Activated CD8-positive, alpha-beta memory T cell treated with anti-CD3 and anti-CD28 coated beads, Interleukin-2, amount 10 ng/mL, durations not matched to agents 7 days and 5 days (primary cell): ENCODE results near the gene C6orf52. TPM values are rescaled to one million over a fixed set of nuclear protein-coding genes. Genes with fewer than 3 reads are reported as not detected.
"Not testable (repeated sequence)": the region's sequence is repeated elsewhere in the genome, so short reads cannot be mapped to it uniquely, and the experiment has no call there.

Experiments
- ATAC-seq: fragments of 150-1000 bp; cut with Tn5 transposase; one replicate; pipeline ENCODE4 v1.10.0; 2021; ENCODE audit warnings: moderate library complexity
- CTCF ChIA-PET: fragments of 350-600 bp; sonication (Branson Sonifier 250); formaldehyde crosslinking; loops from one replicate; lab custom pipeline; 2021; ENCODE audit warnings: antibody characterized with exemption; lab: Charles Lee
- DNase-seq: peaks from one replicate; pipeline ENCODE4 v3.0.0-alpha.2; 2020
- H3K27ac Mint-ChIP-seq: one replicate; pipeline ENCODE4 v1.8.0; 2021; ENCODE audit warnings: mild to moderate bottlenecking, mixed read lengths
- H3K27me3 Mint-ChIP-seq: one replicate; pipeline ENCODE4 v1.8.0; 2021; ENCODE audit warnings: mixed read lengths
- H3K36me3 Mint-ChIP-seq: one replicate; pipeline ENCODE4 v1.8.0; 2021; ENCODE audit warnings: mild to moderate bottlenecking, mixed read lengths
- H3K4me1 Mint-ChIP-seq: one replicate; pipeline ENCODE4 v1.8.0; 2021; ENCODE audit warnings: mixed read lengths
- H3K4me3 Mint-ChIP-seq: one replicate; pipeline ENCODE4 v1.8.0; 2021; ENCODE audit warnings: mild to moderate bottlenecking, moderate library complexity, mixed read lengths
- H3K9me3 Mint-ChIP-seq: one replicate; pipeline ENCODE4 v1.8.0; 2022; ENCODE audit warnings: low read depth, mixed read lengths
- total RNA-seq, 2 experiments: library from RNA; stranded (reverse); gene quantifications; one replicate each; pipeline ENCODE4 v1.2.3, GENCODE V29; 2021

Gene C6orf52
- 1 to 10 TPM; 2.5 to 2.7 TPM for total RNA-seq

- H3K4me3 Mint-ChIP-seq: peak within 1 kb of the TSS; percentile 93
- CTCF ChIA-PET: interaction anchor here (0.7 to 1.4 kb wide), 7 partner anchors 11 to 183 kb away, joined by 3 to 13 read pairs (median 5); no protein-coding TSS in a partner anchor
- ATAC-seq (peak; percentile 95), DNase-seq (peak; percentile 96)
- peaks cover 24% of the 10 kb centered on the region for H3K36me3 Mint-ChIP-seq
- H3K4me1 Mint-ChIP-seq: peaks cover 41% of the 10 kb centered on the region
- no peaks in the 10 kb centered on the region for H3K9me3 Mint-ChIP-seq
- H3K27me3 Mint-ChIP-seq: no peaks in the 10 kb centered on the region
- peak within 1 kb of the TSS; percentile 100 for H3K27ac Mint-ChIP-seq
These were observed at the start of gene C6orf52, which contains the start of gene PAK1IP1 for GRCh38 chr6:10694302-10695085. Gene C6orf52, minus strand, starts transcription at chr6:10694616. Its CDS starts 7,066 bp downstream, at chr6:10687550. Gene PAK1IP1, plus strand, starts transcription at chr6:10694972. Its CDS starts 14 bp downstream, at chr6:10694986.

- DNase-seq: no peak
- CTCF ChIA-PET: no interaction called here
These were observed 49.1 kb upstream of the C6orf52 start for GRCh38 chr6:10743515-10743914.

GRCh38 chr6:10742251-10742650 lies 47.8 kb upstream of the C6orf52 start:
- H3K4me3 Mint-ChIP-seq: no peak overlapping the region
- H3K4me1 Mint-ChIP-seq: peaks cover 12% of the 10 kb centered on the region
- no peaks in the 10 kb centered on the region for H3K9me3 Mint-ChIP-seq

More at GRCh38 chr6:10743515-10743914, 49.1 kb upstream of the C6orf52 start:
- Mint-ChIP-seq H3K4me3 (no peak overlapping the region), H3K36me3 (no peaks in the 10 kb centered on the region), H3K9me3 (no peaks in the 10 kb centered on the region), H3K27ac (no peak overlapping the region), H3K4me1 (peaks cover 15% of the 10 kb centered on the region), H3K27me3 (no peaks in the 10 kb centered on the region)
- ATAC-seq: no peak

GRCh38 chr6:10741643-10742042 lies 47.2 kb upstream of the C6orf52 start:
- H3K4me3 Mint-ChIP-seq, H3K36me3 Mint-ChIP-seq, H3K9me3 Mint-ChIP-seq, H3K27ac Mint-ChIP-seq, ATAC-seq, CTCF ChIA-PET, DNase-seq, H3K4me1 Mint-ChIP-seq, H3K27me3 Mint-ChIP-seq: not testable (repeated sequence)

More at GRCh38 chr6:10742251-10742650, 47.8 kb upstream of the C6orf52 start:
- no peak overlapping the region for H3K27ac Mint-ChIP-seq
- no peak for ATAC-seq
- DNase-seq: no peak
- CTCF ChIA-PET: no interaction called here
- H3K27me3 Mint-ChIP-seq: no peaks in the 10 kb centered on the region
- no peaks in the 10 kb centered on the region for H3K36me3 Mint-ChIP-seq

- ATAC-seq (no peak), DNase-seq (no peak)
- CTCF ChIA-PET: no interaction called here
- no peaks in the 10 kb centered on the region for H3K36me3 Mint-ChIP-seq
- no peaks in the 10 kb centered on the region for H3K27me3 Mint-ChIP-seq
- H3K27ac Mint-ChIP-seq: no peak overlapping the region
- no peak overlapping the region for H3K4me3 Mint-ChIP-seq
- no peaks in the 10 kb centered on the region for H3K9me3 Mint-ChIP-seq
- no peaks in the 10 kb centered on the region for H3K4me1 Mint-ChIP-seq
These were observed 45.6 kb upstream of the C6orf52 start for GRCh38 chr6:10740061-10740460.

- DNase-seq: no peak
- CTCF ChIA-PET: interaction anchor here (0.7 to 1.4 kb wide), 2 partner anchors 9 to 16 kb away, joined by 4 to 5 read pairs; no protein-coding TSS in a partner anchor
- no peaks in the 10 kb centered on the region for H3K9me3 Mint-ChIP-seq
- no peak overlapping the region for H3K27ac Mint-ChIP-seq
- no peak for ATAC-seq
- H3K27me3 Mint-ChIP-seq: no peaks in the 10 kb centered on the region
- H3K4me1 Mint-ChIP-seq: no peaks in the 10 kb centered on the region
- H3K36me3 Mint-ChIP-seq: peaks cover 7% of the 10 kb centered on the region
- no peak overlapping the region for H3K4me3 Mint-ChIP-seq
These were observed 42.3 kb upstream of the C6orf52 start for GRCh38 chr6:10736731-10737130.

- no peaks in the 10 kb centered on the region for H3K9me3 Mint-ChIP-seq
- peaks cover 16% of the 10 kb centered on the region for H3K36me3 Mint-ChIP-seq
- CTCF ChIA-PET: interaction anchor here (1.5 kb wide), 1 partner anchor 12 kb away, joined by 3 read pairs; no protein-coding TSS in a partner anchor
- no peak overlapping the region for H3K4me3 Mint-ChIP-seq
- no peak overlapping the region for H3K27ac Mint-ChIP-seq
- ATAC-seq (no peak), DNase-seq (peak; percentile 5)
- no peaks in the 10 kb centered on the region for H3K27me3 Mint-ChIP-seq
- H3K4me1 Mint-ChIP-seq: no peaks in the 10 kb centered on the region
These were observed 39.4 kb upstream of the C6orf52 start for GRCh38 chr6:10733863-10734262.

GRCh38 chr6:10733151-10733715 lies 38.8 kb upstream of the C6orf52 start:
- CTCF ChIA-PET: interaction anchor here (1.1 to 1.5 kb wide), 2 partner anchors 9 to 13 kb away, joined by 3 read pairs; no protein-coding TSS in a partner anchor
- Mint-ChIP-seq H3K27ac (peak overlapping the region; percentile 38), H3K9me3 (no peaks in the 10 kb centered on the region), H3K36me3 (peaks cover 18% of the 10 kb centered on the region), H3K4me1 (no peaks in the 10 kb centered on the region), H3K4me3 (no peak overlapping the region), H3K27me3 (no peaks in the 10 kb centered on the region)
- DNase-seq: peak; percentile 55
- ATAC-seq: peak; percentile 51

GRCh38 chr6:10730254-10730653 lies 35.8 kb upstream of the C6orf52 start:
- DNase-seq: no peak
- CTCF ChIA-PET: no interaction called here
- H3K4me3 Mint-ChIP-seq: no peak overlapping the region
- peaks cover 11% of the 10 kb centered on the region for H3K4me1 Mint-ChIP-seq
- H3K27me3 Mint-ChIP-seq: no peaks in the 10 kb centered on the region
- H3K27ac Mint-ChIP-seq: no peak overlapping the region
- H3K36me3 Mint-ChIP-seq: peaks cover 21% of the 10 kb centered on the region
- no peaks in the 10 kb centered on the region for H3K9me3 Mint-ChIP-seq
- ATAC-seq: no peak

GRCh38 chr6:10725716-10726115 lies 31.3 kb upstream of the C6orf52 start:
- no peaks in the 10 kb centered on the region for H3K27me3 Mint-ChIP-seq
- H3K4me3 Mint-ChIP-seq: no peak overlapping the region
- peaks cover 42% of the 10 kb centered on the region for H3K4me1 Mint-ChIP-seq
- H3K27ac Mint-ChIP-seq: no peak overlapping the region
- ATAC-seq (no peak), DNase-seq (no peak)
- peaks cover 14% of the 10 kb centered on the region for H3K36me3 Mint-ChIP-seq
- CTCF ChIA-PET: no interaction called here
- H3K9me3 Mint-ChIP-seq: no peaks in the 10 kb centered on the region

GRCh38 chr6:10725044-10725443 lies 30.6 kb upstream of the C6orf52 start:
- ATAC-seq (no peak), DNase-seq (no peak)
- peaks cover 7% of the 10 kb centered on the region for H3K36me3 Mint-ChIP-seq
- no peak overlapping the region for H3K27ac Mint-ChIP-seq
- CTCF ChIA-PET: no interaction called here
- peaks cover 42% of the 10 kb centered on the region for H3K4me1 Mint-ChIP-seq
- no peaks in the 10 kb centered on the region for H3K9me3 Mint-ChIP-seq
- no peaks in the 10 kb centered on the region for H3K27me3 Mint-ChIP-seq
- H3K4me3 Mint-ChIP-seq: no peak overlapping the region

GRCh38 chr6:10723567-10723881 lies 29.1 kb upstream of the C6orf52 start:
- Mint-ChIP-seq H3K4me3 (peak overlapping the region; percentile 85), H3K4me1 (peaks cover 56% of the 10 kb centered on the region), H3K36me3 (peaks cover 14% of the 10 kb centered on the region), H3K27me3 (no peaks in the 10 kb centered on the region), H3K9me3 (peaks cover 6% of the 10 kb centered on the region), H3K27ac (peak overlapping the region; percentile 87)
- DNase-seq: no peak
- no peak for ATAC-seq
- CTCF ChIA-PET: interaction anchor here (0.7 to 1.3 kb wide), 4 partner anchors 9 to 369 kb away, joined by 3 to 5 read pairs (median 4); no protein-coding TSS in a partner anchor

GRCh38 chr6:10722820-10723566 lies 28.6 kb upstream of the C6orf52 start, which contains the start of gene TMEM14C:
Gene TMEM14C, plus strand, starts transcription at chr6:10723070. Its CDS starts 1,544 bp downstream, at chr6:10724614.
- Mint-ChIP-seq H3K9me3 (peaks cover 9% of the 10 kb centered on the region), H3K36me3 (peaks cover 17% of the 10 kb centered on the region), H3K4me3 (peak within 1 kb of the TSS; percentile 85), H3K27ac (peak within 1 kb of the TSS; percentile 87), H3K4me1 (peaks cover 58% of the 10 kb centered on the region), H3K27me3 (no peaks in the 10 kb centered on the region)
- CTCF ChIA-PET: interaction anchor here (0.7 to 2.0 kb wide), 5 partner anchors 9 to 370 kb away, joined by 3 to 6 read pairs (median 4); partner anchors contain the start of gene TMEM14B
- ATAC-seq (peak; percentile 90), DNase-seq (peak; percentile 91)
